ENCODE data around the gene MAB21L1. TPM values are rescaled to one million over a fixed set of nuclear protein-coding genes. Genes with fewer than 3 reads are reported as not detected.

The MAB21L1 gene
- total RNA-seq = not detected in 2 replicates
- 0.14 TPM for polyA plus RNA-seq (2012)

GRCh38 chr13:35475960-35476943 lies at the start of gene MAB21L1:
Gene MAB21L1 (minus strand): TSS chr13:35476689. CDS start chr13:35476138, 551 bp downstream.
- peak; percentile 16 for DNase-seq (ENCODE audit: low read depth)

GRCh38 chr13:35524171-35524570 lies 47.7 kb upstream of the MAB21L1 start:
- no peak for DNase-seq (ENCODE audit: low read depth)

DNA sequence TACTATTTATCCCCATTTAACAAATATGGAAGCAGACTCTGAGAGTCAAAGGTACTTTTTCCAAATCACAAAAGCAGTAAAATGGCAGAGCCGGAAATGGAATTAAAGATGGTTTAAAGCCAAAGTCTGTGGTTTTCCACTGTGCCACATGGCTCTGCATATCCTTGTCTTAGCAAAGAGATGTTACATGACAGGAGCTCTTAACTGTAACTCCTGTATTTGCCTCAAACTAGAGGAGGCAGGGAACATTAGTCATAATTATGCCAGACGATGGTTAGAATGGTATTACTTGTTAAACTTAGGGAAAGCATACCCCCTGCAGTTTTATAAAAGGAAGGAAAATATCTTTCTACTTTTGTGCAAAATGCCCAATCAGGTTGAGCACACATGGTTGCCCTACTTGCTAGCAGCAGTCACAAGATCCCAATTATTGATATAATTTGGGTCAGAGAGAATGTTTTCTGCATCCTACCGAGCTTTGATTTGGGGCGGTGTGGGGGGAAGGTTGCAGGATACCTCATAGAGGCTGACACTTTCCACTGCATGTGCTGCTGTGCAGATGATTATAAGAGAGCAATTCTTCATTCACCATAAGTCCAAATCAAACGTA lies 42.0 kb upstream of the MAB21L1 start:
- DNase-seq (ENCODE audit: low read depth) = peak; percentile 1

- DNase-seq (ENCODE audit: low read depth) = no peak
These were observed 38.5 kb upstream of the MAB21L1 start for GRCh38 chr13:35514801-35515502.

GRCh38 chr13:35514061-35514477 lies 37.6 kb upstream of the MAB21L1 start:
- no peak for DNase-seq (ENCODE audit: low read depth)

GRCh38 chr13:35512271-35512920 lies 35.9 kb upstream of the MAB21L1 start:
- peak; percentile 51 for DNase-seq (ENCODE audit: low read depth)

DNA sequence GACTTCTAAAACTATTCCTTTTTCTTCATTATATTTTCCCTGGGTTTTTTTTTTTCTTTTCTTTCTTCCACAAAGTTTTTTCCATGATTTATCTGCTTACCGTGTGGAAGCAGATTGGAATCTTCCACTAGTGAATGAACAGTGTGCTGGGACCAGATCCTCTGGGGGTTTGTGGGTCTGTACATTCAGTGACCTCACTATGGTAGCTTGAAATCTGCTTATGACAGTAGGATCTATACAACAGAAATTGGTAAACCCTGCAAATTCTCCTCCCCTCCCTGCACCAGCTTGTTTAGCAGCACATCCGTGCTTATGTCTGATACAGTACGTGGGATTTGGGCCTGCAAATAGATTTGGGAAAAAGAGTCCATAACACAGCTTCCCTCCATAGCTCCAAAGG lies 26.0 kb upstream of the MAB21L1 start:
- no peak for DNase-seq (ENCODE audit: low read depth)

GRCh38 chr13:35501661-35502235 lies 25.3 kb upstream of the MAB21L1 start:
- no peak for DNase-seq (ENCODE audit: low read depth)

DNA sequence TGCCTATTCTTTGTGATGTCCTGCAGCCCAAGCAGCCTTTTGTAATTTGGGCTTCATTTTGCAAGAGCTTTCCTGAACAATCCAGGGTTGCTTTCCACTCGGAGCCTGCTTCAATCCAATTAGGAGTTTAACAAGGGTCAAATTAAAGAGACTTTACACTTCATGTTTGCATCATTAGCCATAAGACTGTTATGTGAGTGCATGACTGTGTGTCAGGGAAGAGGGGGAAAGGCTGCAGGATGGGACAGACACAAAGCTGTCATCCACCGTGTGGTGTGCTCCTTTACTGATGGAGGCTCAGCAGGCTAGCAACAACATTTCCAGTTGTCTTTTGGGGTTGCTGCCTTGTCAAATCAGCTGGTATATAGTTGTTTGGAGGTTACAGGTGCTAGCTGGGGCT lies 23.7 kb upstream of the MAB21L1 start:
- DNase-seq (ENCODE audit: low read depth) = no peak

DNA sequence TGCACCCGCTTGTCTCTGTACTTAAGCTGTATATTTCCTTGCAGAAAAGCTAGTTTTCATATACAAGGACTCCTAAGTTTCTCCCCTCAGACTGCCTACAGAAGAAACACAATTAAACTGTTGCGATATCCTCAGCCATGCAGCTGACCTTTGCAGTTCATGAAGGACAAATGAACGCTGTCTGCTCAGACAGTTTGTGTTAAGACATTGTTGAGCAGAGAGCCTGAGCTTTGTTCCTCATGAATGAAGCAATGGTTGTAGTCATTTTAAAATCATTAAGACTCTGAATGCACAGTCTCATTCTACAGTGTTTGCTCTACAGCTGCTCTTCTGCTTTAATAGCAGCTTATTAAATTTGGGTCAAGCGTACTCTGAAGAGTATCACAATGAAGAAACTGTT lies 23.2 kb upstream of the MAB21L1 start:
- DNase-seq (ENCODE audit: low read depth) = no peak

GRCh38 chr13:35499196-35499662 lies 22.7 kb upstream of the MAB21L1 start:
- no peak for DNase-seq (ENCODE audit: low read depth)

DNA sequence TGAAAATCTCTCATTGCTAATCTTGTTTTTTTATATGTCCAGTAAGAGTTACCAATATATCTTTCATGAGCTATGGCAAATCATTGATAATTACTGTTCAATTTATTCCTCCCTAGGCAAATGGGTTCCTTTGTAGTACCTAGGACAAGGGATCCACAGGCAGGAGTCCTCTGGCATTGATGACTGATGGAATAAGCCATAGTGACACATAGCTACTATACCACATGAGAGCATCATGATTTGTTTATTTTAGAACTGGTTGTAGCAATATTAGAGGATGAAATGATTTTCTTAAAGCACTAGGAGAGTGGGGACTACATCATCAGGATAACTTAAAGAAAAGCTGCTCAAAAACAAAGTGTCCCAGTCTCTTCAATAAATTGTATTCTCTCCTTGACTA lies 21.7 kb upstream of the MAB21L1 start:
- DNase-seq (ENCODE audit: low read depth) = no peak

GRCh38 chr13:35496761-35497386 lies 20.4 kb upstream of the MAB21L1 start:
- DNase-seq (ENCODE audit: low read depth) = no peak

DNA sequence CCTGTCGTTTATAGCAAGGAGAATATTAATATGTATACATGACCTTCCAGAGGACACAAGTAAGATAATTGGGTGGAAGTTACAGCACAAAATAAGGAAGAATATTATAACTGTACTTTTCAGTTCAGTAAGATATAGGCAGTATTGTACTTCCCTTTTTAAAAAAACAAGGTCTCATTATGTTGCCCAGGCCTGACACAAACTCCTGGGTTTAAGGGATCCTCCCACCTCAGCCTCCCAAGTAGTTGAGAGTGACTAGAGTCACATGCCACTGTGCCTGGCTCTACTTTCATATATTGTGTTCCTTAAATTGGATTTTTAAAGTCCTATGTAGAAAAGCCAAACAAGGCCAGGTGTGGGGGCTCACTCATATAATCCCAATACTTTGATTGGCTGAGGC lies 19.5 kb upstream of the MAB21L1 start:
- no peak for DNase-seq (ENCODE audit: low read depth)

- DNase-seq (ENCODE audit: low read depth) = no peak
These were observed 12.6 kb upstream of the MAB21L1 start for GRCh38 chr13:35489050-35489449.

- DNase-seq (ENCODE audit: low read depth) = no peak
These were observed 8.9 kb upstream of the MAB21L1 start for GRCh38 chr13:35485424-35485823.

DNA sequence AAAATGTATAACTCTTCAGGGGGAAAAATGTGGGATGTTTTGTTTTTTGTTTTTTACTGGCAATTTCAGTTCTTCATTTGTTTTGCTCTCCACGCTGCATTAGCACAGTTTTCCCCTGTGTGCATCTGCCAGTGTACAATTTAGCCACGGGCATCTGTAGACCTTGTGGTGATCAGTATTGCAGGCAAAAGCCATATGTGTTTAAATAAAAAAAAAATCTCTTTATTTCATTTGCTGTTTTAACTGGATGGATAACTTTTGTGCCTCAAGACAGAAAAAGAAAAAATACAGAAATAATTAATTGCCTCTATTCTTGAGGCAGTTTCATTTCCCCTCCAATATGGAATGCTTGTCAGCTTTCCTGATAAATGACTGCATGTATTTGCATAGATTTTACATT lies 7.9 kb upstream of the MAB21L1 start:
- DNase-seq (ENCODE audit: low read depth) = no peak

GRCh38 chr13:35483761-35484160 lies 7.3 kb upstream of the MAB21L1 start:
- no peak for DNase-seq (ENCODE audit: low read depth)

- no peak for DNase-seq (ENCODE audit: low read depth)
These were observed 6.0 kb upstream of the MAB21L1 start for GRCh38 chr13:35482527-35482926.

GRCh38 chr13:35481777-35482176 lies 5.3 kb upstream of the MAB21L1 start:
- no peak for DNase-seq (ENCODE audit: low read depth)

Data from myocyte (in vitro differentiated cells).